Nephron progenitor cell (in vitro differentiated cells): ENCODE measurements around the gene MCF2L2.

Experiments
- DNase-seq: peaks from one replicate; pipeline ENCODE4 v3.0.0; 2021
- H3K27ac Mint-ChIP-seq: 2 replicates; pipeline ENCODE4 v1.8.0; 2021; ENCODE audit warnings: mild to moderate bottlenecking, moderate library complexity, mixed read lengths
- H3K27me3 Mint-ChIP-seq: 2 replicates; pipeline ENCODE4 v1.8.0; 2021; ENCODE audit warnings: mild to moderate bottlenecking, low read depth, mixed read lengths; ENCODE audit not compliant: poor library complexity
- H3K36me3 Mint-ChIP-seq: 2 replicates; pipeline ENCODE4 v1.8.0; 2021; ENCODE audit warnings: low read depth, mixed read lengths
- H3K4me1 Mint-ChIP-seq: 2 replicates; pipeline ENCODE4 v1.8.0; 2021; ENCODE audit warnings: mixed read lengths
- H3K4me3 Mint-ChIP-seq: 2 replicates; pipeline ENCODE4 v1.8.0; 2021; ENCODE audit warnings: mild to moderate bottlenecking, moderate library complexity, mixed read lengths
- H3K9me3 Mint-ChIP-seq: 2 replicates; pipeline ENCODE4 v1.8.0; 2021; ENCODE audit warnings: mild to moderate bottlenecking, moderate library complexity, mixed read lengths
- CTCF ChIP-seq: fragments of 200-600 bp; sonication (generic); IDR thresholded peaks from 2 replicates; pipeline ENCODE4 v1.5.0; 2021; ENCODE audit warnings: antibody characterized with exemption

MCF2L2 gene

GRCh38 chr3:183203670-183204069 lies 224.7 kb downstream of the MCF2L2 start:
- peaks cover 12% of the 10 kb centered on the region for H3K27me3 Mint-ChIP-seq
- no peak overlapping the region for H3K4me3 Mint-ChIP-seq
- no peak for TF ChIP-seq CTCF
- no peak overlapping the region for H3K27ac Mint-ChIP-seq
- H3K36me3 Mint-ChIP-seq = peaks cover 3% of the 10 kb centered on the region
- H3K4me1 Mint-ChIP-seq = peaks cover 4% of the 10 kb centered on the region
- DNase-seq = no peak
- H3K9me3 Mint-ChIP-seq = peaks cover 46% of the 10 kb centered on the region

- no peak overlapping the region for H3K4me3 Mint-ChIP-seq
- peaks cover 3% of the 10 kb centered on the region for H3K36me3 Mint-ChIP-seq
- H3K4me1 Mint-ChIP-seq = no peaks in the 10 kb centered on the region
- DNase-seq = no peak
- no peak overlapping the region for H3K27ac Mint-ChIP-seq
- peaks cover 10% of the 10 kb centered on the region for H3K27me3 Mint-ChIP-seq
- peaks cover 46% of the 10 kb centered on the region for H3K9me3 Mint-ChIP-seq
- TF ChIP-seq CTCF = no peak
These were observed 226.3 kb downstream of the MCF2L2 start for GRCh38 chr3:183202004-183202722.

GRCh38 chr3:183198939-183199338 lies 229.5 kb downstream of the MCF2L2 start:
- H3K27me3 Mint-ChIP-seq = peaks cover 2% of the 10 kb centered on the region
- no peak for DNase-seq
- no peak overlapping the region for H3K27ac Mint-ChIP-seq
- peaks cover 34% of the 10 kb centered on the region for H3K9me3 Mint-ChIP-seq
- no peak for TF ChIP-seq CTCF
- no peak overlapping the region for H3K4me3 Mint-ChIP-seq
- peaks cover 5% of the 10 kb centered on the region for H3K4me1 Mint-ChIP-seq
- peaks cover 3% of the 10 kb centered on the region for H3K36me3 Mint-ChIP-seq

- peaks cover 2% of the 10 kb centered on the region for H3K27me3 Mint-ChIP-seq
- no peak for DNase-seq
- H3K4me1 Mint-ChIP-seq = peaks cover 6% of the 10 kb centered on the region
- peaks cover 22% of the 10 kb centered on the region for H3K9me3 Mint-ChIP-seq
- TF ChIP-seq CTCF = no peak
- no peak overlapping the region for H3K4me3 Mint-ChIP-seq
- peaks cover 3% of the 10 kb centered on the region for H3K36me3 Mint-ChIP-seq
- H3K27ac Mint-ChIP-seq = no peak overlapping the region
These were observed 230.7 kb downstream of the MCF2L2 start for GRCh38 chr3:183197734-183198133.

- H3K27ac Mint-ChIP-seq = no peak overlapping the region
- H3K4me3 Mint-ChIP-seq = no peak overlapping the region
- H3K36me3 Mint-ChIP-seq = no peaks in the 10 kb centered on the region
- no peak for TF ChIP-seq CTCF
- peaks cover 6% of the 10 kb centered on the region for H3K4me1 Mint-ChIP-seq
- H3K9me3 Mint-ChIP-seq = no peaks in the 10 kb centered on the region
- no peak for DNase-seq
- peaks cover 2% of the 10 kb centered on the region for H3K27me3 Mint-ChIP-seq
These were observed 233.2 kb downstream of the MCF2L2 start for GRCh38 chr3:183195266-183195665.
